Transverse colon (tissue), 4 donors: Measurements from ENCODE around the gene ASXL3. TPM values are rescaled to one million over a fixed set of nuclear protein-coding genes. Genes with fewer than 3 reads are reported as not detected.

Experiments
- DNase-seq: peaks from one replicate; pipeline ENCODE4 v3.0.0-alpha.2; 2019
- H3K27ac ChIP-seq, 4 donors: fragments of 200-600 bp; sonication (generic); 2 replicates each; pipeline ENCODE4 v1.5.1; 2016 to 2018; ENCODE audit warnings: inconsistent platforms in 4 of 4
- H3K27me3 ChIP-seq: fragments of 200-600 bp; sonication (generic); 2 replicates; pipeline ENCODE4 v1.5.1; 2017; ENCODE audit warnings: inconsistent platforms
- H3K36me3 ChIP-seq, 4 donors: fragments of 200-600 bp; sonication (generic); 2 replicates each; pipeline ENCODE4 v1.5.1; 2017 to 2019; ENCODE audit warnings: inconsistent platforms in 4 of 4
- H3K4me1 ChIP-seq, 4 donors: fragments of 200-600 bp; sonication (generic); 2 replicates each; pipeline ENCODE4 v1.5.1; 2017 to 2020; ENCODE audit warnings: inconsistent platforms in 4 of 4
- H3K4me3 ChIP-seq, 4 donors: fragments of 200-600 bp; sonication (generic); 1 replicate in 1 of 4; 2 replicates in 3 of 4; pipeline versions ENCODE4 v1.5.1 to v1.6.1; 2017 to 2019; ENCODE audit warnings: inconsistent platforms in 4 of 4
- H3K9me3 ChIP-seq, 2 donors: fragments of 200-600 bp; sonication (generic); 2 replicates each; pipeline ENCODE4 v1.5.1; 2017 to 2019; ENCODE audit warnings: inconsistent platforms in 2 of 2
- EP300 ChIP-seq: sonication (generic); formaldehyde crosslinking; IDR thresholded peaks from one replicate; pipeline ENCODE4 v1.6.1; 2017; ENCODE audit warnings: antibody characterized with exemption, low read depth
- POLR2A ChIP-seq: fragments of 450-650 bp; IDR thresholded peaks from one replicate; pipeline ENCODE4 v1.6.1; 2016; ENCODE audit warnings: antibody characterized with exemption, mild to moderate bottlenecking, moderate library complexity
- POLR2AphosphoS5 ChIP-seq, 3 donors: sonication (generic); formaldehyde crosslinking; IDR thresholded peaks; one replicate each; pipeline ENCODE4 v1.6.1; 2016; ENCODE audit warnings: antibody characterized with exemption in 3 of 3
- whole genome bisulfite sequencing, 2 donors: methylation state at CpG; one replicate each; pipeline ENCODE4 v1.1.5; 2018; ENCODE audit warnings: low coverage in 1 of 2; 5-methylcytosine and 5-hydroxymethylcytosine counted together
- in situ Hi-C, 4 donors: fragments of 200-750 bp; cut with MboI; loops; one replicate each; pipeline versions ENCODE4 v1.15.0 to v1.15.1; 2017; ENCODE audit warnings: low sequenced_read_pairs in 3 of 4, low pct_ligation_motif_present in 1 of 4, low pct_unique_long_range_greater_than_20kb in 1 of 4
- intact Hi-C: fragments of 100-400 bp; cut with DNase I; formaldehyde crosslinking; loops from one replicate; pipeline ENCODE4 v1.15.1; 2023; ENCODE audit warnings: low total_unique reads
- total RNA-seq, 4 donors: library from RNA; depleted of rRNA; stranded (reverse); fragments of >200 nt; gene quantifications; one replicate each; pipeline ENCODE4 v1.1.0, GENCODE V29; 2016
- TF ChIP-seq, protein P1 (sequence below), 5 experiments: fragments of 200-600 bp in 3 of 5; fragments of 450-650 bp in 2 of 5; sonication (generic) in 3 of 5; IDR thresholded peaks; 1 replicate in 2 of 5; 2 replicates in 3 of 5; pipeline ENCODE4 v1.5.1; 2016 to 2017; ENCODE audit warnings: antibody characterized with exemption in 5 of 5, inconsistent platforms in 3 of 5, mild to moderate bottlenecking in 2 of 5, moderate library complexity in 1 of 5

The ASXL3 gene
- total RNA-seq, 4 donors from 2014 or later, result 0.75 to 3.0 (median 1.7) TPM

DNA sequence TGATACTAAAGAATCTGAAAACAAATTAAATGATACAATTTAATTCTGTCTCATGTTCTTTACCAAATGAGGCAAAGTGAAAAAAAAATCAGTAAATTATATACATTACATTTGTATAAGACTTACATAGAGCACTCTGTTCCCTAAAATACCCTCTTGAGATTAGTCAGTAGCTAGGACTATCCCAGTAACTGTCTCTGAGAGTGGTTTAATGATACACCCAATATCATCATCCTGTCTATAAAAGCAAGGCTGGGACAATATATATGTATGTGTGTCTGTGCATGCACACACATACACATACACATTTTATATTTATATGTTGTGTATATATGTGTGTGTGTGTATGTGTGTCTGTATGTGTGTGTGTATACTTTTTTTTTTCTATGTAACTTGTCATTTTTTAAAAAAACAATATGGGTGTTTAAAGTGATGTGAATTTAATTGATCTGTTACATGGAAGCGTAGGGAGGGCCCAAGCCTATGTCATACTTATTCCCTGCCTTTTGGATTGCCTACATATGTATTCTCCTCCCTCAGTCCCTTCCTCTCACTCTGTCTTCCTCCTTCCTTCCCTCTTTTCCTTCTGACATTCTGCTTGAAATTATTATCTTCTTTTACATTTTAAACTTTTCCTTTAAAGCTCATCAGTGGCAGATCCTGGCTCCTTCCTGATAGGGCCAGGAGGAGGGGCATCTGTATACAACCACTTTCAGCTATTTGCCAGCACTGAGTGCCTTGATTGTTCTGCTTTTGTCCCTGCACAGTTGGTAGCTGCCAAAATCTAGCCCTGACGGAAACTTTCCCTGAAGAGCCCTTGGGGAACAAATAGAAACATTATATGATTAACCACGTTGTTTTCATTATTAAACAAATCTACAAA lies 6.8 kb downstream of the ASXL3 start:
- Histone ChIP-seq H3K36me3 (no peaks in the 10 kb centered on the region), H3K9me3 (peaks cover 0 to 4% of the 10 kb centered on the region in 2 donors), H3K4me1 (peaks cover 0 to 5% (median 0%) of the 10 kb centered on the region in 4 donors), H3K27ac (peak overlapping the region in 2 of 4 donors; percentile 6 to 9), H3K27me3 (no peaks in the 10 kb centered on the region), H3K4me3 (no peak overlapping the region)
- WGBS, 2 donors, result 57 to 71% methylated on average over 3 of the region's 3 CpGs
- in situ Hi-C loops (no loop called here), intact Hi-C loops (no loop called here)
- no peak for DNase-seq
- TF ChIP-seq POLR2AphosphoS5 (IDR thresholded peaks at IDR 0.05) (no peak), EP300 (no peak), POLR2A (no peak)
- TF ChIP-seq, protein P1, sequence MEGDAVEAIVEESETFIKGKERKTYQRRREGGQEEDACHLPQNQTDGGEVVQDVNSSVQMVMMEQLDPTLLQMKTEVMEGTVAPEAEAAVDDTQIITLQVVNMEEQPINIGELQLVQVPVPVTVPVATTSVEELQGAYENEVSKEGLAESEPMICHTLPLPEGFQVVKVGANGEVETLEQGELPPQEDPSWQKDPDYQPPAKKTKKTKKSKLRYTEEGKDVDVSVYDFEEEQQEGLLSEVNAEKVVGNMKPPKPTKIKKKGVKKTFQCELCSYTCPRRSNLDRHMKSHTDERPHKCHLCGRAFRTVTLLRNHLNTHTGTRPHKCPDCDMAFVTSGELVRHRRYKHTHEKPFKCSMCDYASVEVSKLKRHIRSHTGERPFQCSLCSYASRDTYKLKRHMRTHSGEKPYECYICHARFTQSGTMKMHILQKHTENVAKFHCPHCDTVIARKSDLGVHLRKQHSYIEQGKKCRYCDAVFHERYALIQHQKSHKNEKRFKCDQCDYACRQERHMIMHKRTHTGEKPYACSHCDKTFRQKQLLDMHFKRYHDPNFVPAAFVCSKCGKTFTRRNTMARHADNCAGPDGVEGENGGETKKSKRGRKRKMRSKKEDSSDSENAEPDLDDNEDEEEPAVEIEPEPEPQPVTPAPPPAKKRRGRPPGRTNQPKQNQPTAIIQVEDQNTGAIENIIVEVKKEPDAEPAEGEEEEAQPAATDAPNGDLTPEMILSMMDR (IDR thresholded peaks at IDR 0.05), result no peak

DNA sequence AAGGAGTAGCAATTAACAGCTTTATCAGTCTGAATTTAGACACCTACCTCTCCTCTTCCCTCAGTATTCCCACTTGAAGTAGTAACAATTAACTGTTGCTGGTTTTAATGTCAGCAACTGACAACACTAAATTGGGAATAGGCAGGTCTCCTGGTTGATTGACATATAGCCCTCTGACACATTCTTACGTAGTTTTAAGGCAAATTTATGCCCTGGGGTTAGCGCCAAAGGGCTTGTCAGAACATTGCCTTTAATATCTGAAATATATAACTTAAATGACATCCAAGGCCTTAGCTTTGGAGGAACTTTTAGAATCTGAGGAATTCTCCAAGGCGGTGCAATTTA lies 7.4 kb downstream of the ASXL3 start:
- Histone ChIP-seq H3K4me1 (no peaks in the 10 kb centered on the region), H3K27me3 (no peaks in the 10 kb centered on the region), H3K9me3 (peaks cover 0 to 4% of the 10 kb centered on the region in 2 donors), H3K36me3 (no peaks in the 10 kb centered on the region), H3K27ac (peak overlapping the region in 2 of 4 donors; percentile 5 to 6), H3K4me3 (no peak overlapping the region)
- TF ChIP-seq POLR2A (no peak), POLR2AphosphoS5 (IDR thresholded peaks at IDR 0.05) (no peak), EP300 (no peak)
- TF ChIP-seq, protein P1 (IDR thresholded peaks at IDR 0.05), result no peak
- WGBS, 2 donors, result 89 to 100% methylated on average over 1 to 3 of the region's 3 CpGs
- intact Hi-C loops, result no loop called here
- no peak for DNase-seq
- in situ Hi-C loops, result no loop called here

DNA sequence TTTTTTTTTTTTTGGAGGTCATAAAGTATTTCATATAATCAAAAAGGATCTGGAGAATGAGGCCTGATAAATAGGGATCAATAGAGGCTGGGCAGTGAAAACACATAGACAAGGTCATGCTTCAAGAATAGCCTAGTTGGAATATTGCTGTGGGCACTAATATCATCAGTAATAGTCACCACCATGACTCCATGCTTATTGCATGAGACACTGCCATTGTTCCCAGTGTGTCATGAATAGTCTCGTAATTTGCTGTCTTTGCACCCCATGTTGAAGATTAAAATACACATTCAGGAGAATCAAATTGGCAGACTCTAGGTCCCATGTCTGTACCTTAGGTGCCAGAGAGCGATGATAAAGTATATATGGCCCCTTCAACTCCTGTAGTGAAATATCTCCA lies 10.3 kb downstream of the ASXL3 start:
- 85 to 97% methylated on average over 2 of the region's 2 CpGs for WGBS, 2 donors
- no peak for DNase-seq
- Histone ChIP-seq H3K36me3 (no peaks in the 10 kb centered on the region), H3K27ac (no peak overlapping the region), H3K4me3 (no peak overlapping the region), H3K27me3 (no peaks in the 10 kb centered on the region), H3K4me1 (no peaks in the 10 kb centered on the region), H3K9me3 (peaks cover 0 to 4% of the 10 kb centered on the region in 2 donors)
- in situ Hi-C loops, result no loop called here
- TF ChIP-seq POLR2AphosphoS5 (IDR thresholded peaks at IDR 0.05), result no peak
- TF ChIP-seq, protein P1 (IDR thresholded peaks at IDR 0.05), result no peak
- no peak for TF ChIP-seq EP300
- no peak for TF ChIP-seq POLR2A
- intact Hi-C loops, result no loop called here

DNA sequence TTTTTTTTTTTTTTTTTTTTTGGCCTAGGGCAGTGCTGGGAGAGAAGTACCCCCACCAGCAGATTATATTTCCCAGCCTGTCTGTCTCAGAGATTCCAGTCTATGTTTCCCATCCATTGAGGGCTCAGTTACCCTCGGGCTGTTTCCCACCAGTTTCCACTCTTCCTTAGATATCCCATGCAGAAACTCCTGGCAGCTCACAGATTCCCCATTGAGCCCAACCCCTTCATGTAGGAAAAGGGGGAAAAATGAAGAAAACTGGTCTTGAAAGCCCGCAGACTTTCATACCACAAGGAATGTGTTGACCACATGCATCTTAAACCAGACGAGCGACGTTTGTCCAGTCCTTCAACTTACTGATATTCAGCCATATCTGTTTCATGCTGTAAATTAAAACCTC lies 15.2 kb downstream of the ASXL3 start:
- Histone ChIP-seq H3K9me3 (no peaks in the 10 kb centered on the region), H3K4me3 (no peak overlapping the region), H3K36me3 (no peaks in the 10 kb centered on the region), H3K27me3 (no peaks in the 10 kb centered on the region), H3K4me1 (peaks cover 0 to 4% (median 0%) of the 10 kb centered on the region in 4 donors), H3K27ac (no peak overlapping the region)
- intact Hi-C loops, result no loop called here
- in situ Hi-C loops, result no loop called here
- 84 to 100% methylated on average over 1 to 5 of the region's 5 CpGs for WGBS, 2 donors
- TF ChIP-seq POLR2A, result no peak
- TF ChIP-seq POLR2AphosphoS5 (IDR thresholded peaks at IDR 0.05), result no peak
- TF ChIP-seq, protein P1 (IDR thresholded peaks at IDR 0.05), result no peak
- TF ChIP-seq EP300, result no peak
- no peak for DNase-seq
